HEK293T (cell line): ENCODE data around the gene SLCO3A1.

Experiments
- CTCF ChIA-PET: fragments of 350-600 bp; formaldehyde crosslinking; extraction: SDS; loops from one replicate; lab custom pipeline; 2021; ENCODE audit warnings: antibody characterized with exemption, inconsistent platforms; lab: Yijun Ruan, JAX
- POLR2A ChIA-PET: fragments of 350-600 bp; formaldehyde crosslinking; extraction: SDS; loops from one replicate; lab custom pipeline; 2020; ENCODE audit warnings: antibody characterized with exemption, inconsistent platforms; lab: Yijun Ruan, JAX
- DNase-seq: peaks from one replicate; pipeline ENCODE4 v3.0.0; 2012; ENCODE audit warnings: mixed read lengths; ENCODE audit errors: extremely low spot score
- ARNT ChIP-seq: fragments of 450-650 bp; IDR thresholded peaks from 2 replicates; pipeline ENCODE4 v1.6.1; 2017; ENCODE audit warnings: mild to moderate bottlenecking
- BHLHE40 ChIP-seq: fragments of 450-650 bp; IDR thresholded peaks from 2 replicates; pipeline ENCODE4 v1.6.1; 2016; ENCODE audit warnings: mild to moderate bottlenecking, moderate library complexity, borderline replicate concordance
- CTBP1 ChIP-seq: fragments of 450-650 bp; IDR thresholded peaks from 2 replicates; pipeline ENCODE4 v1.6.1; 2016; ENCODE audit warnings: borderline replicate concordance
- ELF4 ChIP-seq: fragments of 450-650 bp; IDR thresholded peaks from 2 replicates; pipeline ENCODE4 v1.6.1; 2017; ENCODE audit warnings: antibody characterized with exemption
- FOXA1 ChIP-seq: fragments of 450-650 bp; IDR thresholded peaks from 2 replicates; pipeline ENCODE4 v1.6.1; 2016; ENCODE audit warnings: mild to moderate bottlenecking
- FOXK2 ChIP-seq: fragments of 450-650 bp; IDR thresholded peaks from 2 replicates; pipeline ENCODE4 v1.6.1; 2016; ENCODE audit warnings: mild to moderate bottlenecking
- FOXM1 ChIP-seq: fragments of 450-650 bp; IDR thresholded peaks from 2 replicates; pipeline ENCODE4 v1.6.1; 2017; ENCODE audit warnings: mild to moderate bottlenecking, borderline replicate concordance
- HDGF ChIP-seq: fragments of 450-650 bp; IDR thresholded peaks from 2 replicates; pipeline ENCODE4 v1.6.1; 2017; ENCODE audit warnings: antibody characterized with exemption, borderline replicate concordance
- L3MBTL2 ChIP-seq: fragments of 450-650 bp; conservative IDR thresholded peaks from 2 replicates; pipeline ENCODE4 v1.6.1; 2016; ENCODE audit warnings: mild to moderate bottlenecking
- LEF1 ChIP-seq: fragments of 450-650 bp; IDR thresholded peaks from 2 replicates; pipeline ENCODE4 v1.6.1; 2017; ENCODE audit warnings: mild to moderate bottlenecking, borderline replicate concordance
- NFRKB ChIP-seq: fragments of 450-650 bp; IDR thresholded peaks from 2 replicates; pipeline ENCODE4 v1.6.1; 2016; ENCODE audit warnings: mild to moderate bottlenecking, moderate library complexity
- SP1 ChIP-seq: fragments of 450-650 bp; IDR thresholded peaks from 2 replicates; pipeline ENCODE4 v1.6.1; 2017
- SUZ12 ChIP-seq: fragments of 450-650 bp; IDR thresholded peaks from 2 replicates; pipeline ENCODE4 v1.6.1; 2016; ENCODE audit warnings: mild to moderate bottlenecking
- TARDBP ChIP-seq: fragments of 450-650 bp; IDR thresholded peaks from 2 replicates; pipeline ENCODE4 v1.6.1; 2016
- ZNF384 ChIP-seq: fragments of 450-650 bp; IDR thresholded peaks from 2 replicates; pipeline ENCODE4 v1.6.1; 2016
- TF ChIP-seq, protein P1 (sequence below): fragments of 450-650 bp; IDR thresholded peaks from 2 replicates; pipeline ENCODE4 v1.6.1; 2016

The SLCO3A1 gene

GRCh38 chr15:92011611-92012367, 158.3 kb downstream of the SLCO3A1 start:
- no peak for DNase-seq
- CTCF ChIA-PET, result no interaction called here

DNA sequence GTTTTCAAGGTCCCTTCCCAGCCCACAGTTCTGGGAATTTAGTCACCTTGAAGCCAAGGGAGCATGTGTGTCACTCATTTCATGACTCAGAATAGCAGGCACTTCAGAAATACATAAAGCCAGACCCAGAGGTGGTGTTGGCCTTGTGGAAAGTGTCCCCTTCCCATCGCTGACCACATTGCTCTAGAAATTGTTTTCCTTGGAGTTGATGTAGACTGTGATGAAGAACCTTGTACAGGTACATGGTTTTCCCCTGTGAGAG, 158.8 kb downstream of the SLCO3A1 start:
- POLR2A ChIA-PET, result no interaction called here
- no peak for DNase-seq
- TF ChIP-seq SUZ12 (no peak), BHLHE40 (no peak), HDGF (no peak), FOXK2 (no peak), CTBP1 (no peak), ELF4 (no peak), ZNF384 (no peak), TARDBP (no peak), SP1 (no peak), ARNT (no peak), LEF1 (no peak)
- TF ChIP-seq, protein P1, sequence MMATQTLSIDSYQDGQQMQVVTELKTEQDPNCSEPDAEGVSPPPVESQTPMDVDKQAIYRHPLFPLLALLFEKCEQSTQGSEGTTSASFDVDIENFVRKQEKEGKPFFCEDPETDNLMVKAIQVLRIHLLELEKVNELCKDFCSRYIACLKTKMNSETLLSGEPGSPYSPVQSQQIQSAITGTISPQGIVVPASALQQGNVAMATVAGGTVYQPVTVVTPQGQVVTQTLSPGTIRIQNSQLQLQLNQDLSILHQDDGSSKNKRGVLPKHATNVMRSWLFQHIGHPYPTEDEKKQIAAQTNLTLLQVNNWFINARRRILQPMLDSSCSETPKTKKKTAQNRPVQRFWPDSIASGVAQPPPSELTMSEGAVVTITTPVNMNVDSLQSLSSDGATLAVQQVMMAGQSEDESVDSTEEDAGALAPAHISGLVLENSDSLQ, result no peak
- CTCF ChIA-PET, result no interaction called here

More at GRCh38 chr15:92011611-92012367, 158.3 kb downstream of the SLCO3A1 start:
- TF ChIP-seq HDGF (no peak), BHLHE40 (no peak), FOXA1 (no peak), ZNF384 (no peak), NFRKB (no peak), LEF1 (no peak), FOXK2 (no peak), ELF4 (no peak), SP1 (no peak), CTBP1 (no peak), ARNT (no peak)
- TF ChIP-seq, protein P1, result no peak
- POLR2A ChIA-PET, result no interaction called here

DNA sequence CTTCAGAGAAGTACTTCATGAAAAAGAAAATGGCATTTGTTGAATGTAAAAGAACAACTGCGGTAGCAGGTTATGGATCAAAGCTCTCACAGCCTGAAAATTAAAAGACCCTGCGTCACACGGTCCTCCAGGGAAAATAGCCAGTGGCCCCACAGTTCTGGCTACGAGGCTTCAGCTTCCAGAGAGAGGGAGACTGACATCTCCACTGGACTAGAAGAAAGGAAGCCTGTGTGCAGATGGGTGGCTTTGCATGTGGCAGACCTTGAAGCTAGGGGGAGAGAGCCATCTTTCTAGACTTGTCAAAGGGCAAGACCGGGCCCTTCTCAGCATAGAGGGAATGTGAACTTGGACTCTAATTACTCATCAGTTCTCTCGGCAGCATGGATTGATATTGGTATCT, 159.4 kb downstream of the SLCO3A1 start:
- POLR2A ChIA-PET, result no interaction called here
- no peak for DNase-seq
- CTCF ChIA-PET, result no interaction called here
- no peak for TF ChIP-seq CTBP1
- TF ChIP-seq HDGF, result no peak
- TF ChIP-seq, protein P1, result no peak
- no peak for TF ChIP-seq SP1
- TF ChIP-seq NFRKB, result no peak
- no peak for TF ChIP-seq ELF4
- TF ChIP-seq L3MBTL2, result no peak
- TF ChIP-seq ZNF384, result no peak

DNA sequence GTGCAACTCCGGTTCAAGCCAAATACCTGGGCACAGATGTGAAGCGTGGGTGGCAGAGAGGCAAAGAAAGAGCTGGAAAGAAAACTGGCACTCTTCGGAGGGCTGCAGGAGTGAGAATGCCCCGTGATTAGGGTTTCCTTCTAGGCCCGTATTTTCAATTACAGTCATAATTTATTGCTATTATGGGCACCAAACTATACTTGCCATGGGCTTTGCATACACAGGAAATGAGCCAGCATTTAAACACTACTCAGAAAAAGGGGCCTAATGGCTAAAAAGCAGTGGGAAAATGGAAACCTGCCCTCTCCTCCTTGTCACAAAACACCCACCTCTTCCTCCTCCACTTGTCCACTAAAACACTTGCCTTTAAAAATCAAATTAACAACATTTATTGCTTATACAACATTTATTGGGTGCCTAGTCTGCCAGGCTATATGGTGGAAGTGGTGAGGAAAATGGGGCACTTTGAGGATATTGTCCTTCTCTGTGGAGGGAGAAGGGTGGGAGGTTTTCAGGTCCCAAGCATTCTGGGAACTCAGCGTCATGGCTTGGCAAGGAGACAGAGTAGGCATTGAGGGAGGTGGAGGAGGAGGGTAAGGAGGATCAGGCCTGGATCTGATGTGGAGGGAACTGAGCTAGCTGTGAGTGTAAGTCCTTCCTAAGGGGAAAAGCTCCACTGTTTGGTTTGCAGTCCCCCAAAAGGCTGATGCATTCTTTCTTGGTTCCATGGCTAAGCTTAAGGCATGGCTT, 160.9 kb downstream of the SLCO3A1 start:
- POLR2A ChIA-PET, result no interaction called here
- CTCF ChIA-PET, result no interaction called here
- TF ChIP-seq, protein P1, result no peak
- TF ChIP-seq BHLHE40 (no peak), SP1 (no peak), CTBP1 (no peak), LEF1 (no peak), ELF4 (no peak), FOXM1 (no peak), HDGF (no peak), FOXA1 (no peak), SUZ12 (no peak), TARDBP (no peak), ZNF384 (no peak), ARNT (no peak), NFRKB (no peak), L3MBTL2 (no peak)
- no peak for DNase-seq

GRCh38 chr15:92017882-92018534, 164.5 kb downstream of the SLCO3A1 start:
- DNase-seq, result no peak
- ChIA-PET CTCF (no interaction called here), POLR2A (no interaction called here)
- TF ChIP-seq ARNT (no peak), FOXA1 (no peak), L3MBTL2 (no peak), LEF1 (no peak), TARDBP (no peak), CTBP1 (no peak)
